Endothelial cell of umbilical vein (primary cell): Measurements from ENCODE around the gene DENND1A. TPM values are rescaled to one million over a fixed set of nuclear protein-coding genes. Genes with fewer than 3 reads are reported as not detected.

Experiments
- BruUV-seq: library from RNA; stranded (reverse); fragments of 400-500 nt; replicated peaks from 2 replicates; lab custom pipeline; 2021; lab: Mats Ljungman, UMichigan
- CTCF ChIA-PET: fragments of 300-600, 350-600 bp; sonication (Branson Sonifier 250); formaldehyde crosslinking; loops from one replicate; lab custom pipeline; 2021; ENCODE audit warnings: antibody characterized with exemption, inconsistent platforms; lab: Charles Lee
- POLR2A ChIA-PET: fragments of 300-600, 350-600 bp; sonication (Branson Sonifier 250); formaldehyde crosslinking; loops from one replicate; lab custom pipeline; 2021; ENCODE audit warnings: antibody characterized with exemption, inconsistent platforms; lab: Charles Lee
- DNase-seq: peaks from one replicate; pipeline ENCODE4 v3.0.0-alpha.2; 2011; ENCODE audit warnings: low read depth, low spot score
- FAIRE-seq: peaks from 2 replicates; lab custom pipeline; 2011; peaks lifted over from hg19 to GRCh38; lab: Jason Lieb, UNC
- H2AFZ ChIP-seq: 2 replicates; pipeline ENCODE4 v1.6.0; 2012; ENCODE audit warnings: low read depth, low read length, control low read depth, inconsistent platforms
- H3K27ac ChIP-seq: 2 replicates; pipeline ENCODE4 v1.5.1; 2011; ENCODE audit warnings: low read depth, mild to moderate bottlenecking, control low read depth, low read length, moderate library complexity; ENCODE audit not compliant: insufficient read depth
- H3K27me3 ChIP-seq, 2 experiments: 2 replicates each; pipeline versions ENCODE4 v1.6.0 to v1.6.1; 2011; ENCODE audit warnings: low read length in 2 of 2, mixed read lengths in 1 of 2; ENCODE audit not compliant: control insufficient read depth in 2 of 2, insufficient read depth in 2 of 2
- H3K36me3 ChIP-seq, 2 experiments: 2 replicates in 1 of 2; 3 replicates in 1 of 2; pipeline ENCODE4 v1.5.1; 2011; ENCODE audit warnings: low read length in 2 of 2, mild to moderate bottlenecking in 1 of 2, moderate library complexity in 1 of 2; ENCODE audit not compliant: control insufficient read depth in 2 of 2, insufficient read depth in 2 of 2; ENCODE audit errors: extremely low read depth in 1 of 2
- H3K4me1 ChIP-seq: 3 replicates; pipeline ENCODE4 v1.5.1; 2011; ENCODE audit warnings: mild to moderate bottlenecking, low read length; ENCODE audit not compliant: control insufficient read depth, insufficient read depth; ENCODE audit errors: extremely low read depth
- H3K4me2 ChIP-seq: 2 replicates; pipeline ENCODE4 v1.6.1; 2011; ENCODE audit warnings: low read length, control low read depth, mixed read lengths; ENCODE audit not compliant: insufficient read depth
- H3K4me3 ChIP-seq, 3 experiments: fragments of 200-600 bp in 1 of 3; sonication (generic), shearing (Covaris generic) in 1 of 3; replicated peaks in 1 of 3; 2 replicates each; pipeline ENCODE4 v1.5.1; 2011 to 2016; ENCODE audit warnings: control low read depth in 3 of 3, low read length in 3 of 3, mild to moderate bottlenecking in 2 of 3, inconsistent platforms in 1 of 3, low read depth in 1 of 3, moderate library complexity in 1 of 3; ENCODE audit not compliant: insufficient read depth in 1 of 3
- H3K79me2 ChIP-seq: 2 replicates; pipeline ENCODE4 v1.6.0; 2012; ENCODE audit warnings: low read length, inconsistent platforms; ENCODE audit not compliant: control insufficient read depth, insufficient read depth
- H3K9ac ChIP-seq: replicated peaks from 2 replicates; pipeline ENCODE3; 2011; ENCODE audit warnings: low read length, control low read depth; ENCODE audit not compliant: insufficient read depth; ENCODE audit errors: extremely low read depth
- H3K9me1 ChIP-seq: replicated peaks from 3 replicates; pipeline ENCODE4 v1.6.0; 2011; ENCODE audit warnings: mild to moderate bottlenecking, low read length; ENCODE audit not compliant: control insufficient read depth, insufficient read depth; ENCODE audit errors: extremely low read depth
- H3K9me3 ChIP-seq: replicated peaks from 2 replicates; pipeline ENCODE4 v1.5.1; 2012; ENCODE audit warnings: low read length, inconsistent platforms; ENCODE audit not compliant: control insufficient read depth, insufficient read depth
- H4K20me1 ChIP-seq: replicated peaks from 2 replicates; pipeline ENCODE3; 2011; ENCODE audit warnings: mild to moderate bottlenecking, low read length; ENCODE audit not compliant: control insufficient read depth, insufficient read depth; ENCODE audit errors: extremely low read depth
- EZH2 ChIP-seq: IDR thresholded peaks from 2 replicates; pipeline ENCODE4 v1.6.1; 2012; ENCODE audit warnings: borderline replicate concordance, low read depth, mild to moderate bottlenecking, moderate library complexity, low read length, inconsistent platforms; ENCODE audit not compliant: severe bottlenecking
- FOS ChIP-seq: IDR thresholded peaks from 2 replicates; pipeline ENCODE4 v1.6.1; 2011; ENCODE audit warnings: mild to moderate bottlenecking, low read length, moderate library complexity, borderline replicate concordance; ENCODE audit not compliant: insufficient read depth
- GATA2 ChIP-seq: IDR thresholded peaks from 2 replicates; pipeline ENCODE4 v1.7.0; 2011; ENCODE audit warnings: low read depth, mild to moderate bottlenecking, moderate library complexity, mixed read lengths, low read length; ENCODE audit not compliant: insufficient read length, insufficient read depth
- JUN ChIP-seq: IDR thresholded peaks from 2 replicates; pipeline ENCODE4 v1.6.1; 2011; ENCODE audit warnings: borderline replicate concordance, low read depth; ENCODE audit not compliant: insufficient read length, insufficient read depth
- MYC ChIP-seq: IDR thresholded peaks from one replicate; pipeline ENCODE4 v1.6.1; 2011; ENCODE audit warnings: mild to moderate bottlenecking, low read depth, low read length
- POLR2A ChIP-seq: IDR thresholded peaks from 2 replicates; pipeline ENCODE4 v1.6.1; 2012; ENCODE audit warnings: low read depth, mild to moderate bottlenecking, control low read depth, low read length
- POLR2AphosphoS5 ChIP-seq: IDR thresholded peaks from 2 replicates; pipeline ENCODE4 v1.6.1; 2012; ENCODE audit warnings: low read depth, mild to moderate bottlenecking, control low read depth, low read length, moderate library complexity; ENCODE audit not compliant: insufficient read depth
- dilution Hi-C: fragments of 300-500 bp; cut with MboI; formaldehyde crosslinking; loops from one replicate; pipeline ENCODE4 v1.15.0; 2019; ENCODE audit warnings: low sequenced_read_pairs; ENCODE audit not compliant: extremely low pct_ligation_motif_present
- intact Hi-C: fragments of 100-400 bp; cut with micrococcal nuclease; formaldehyde crosslinking; loops from one replicate; pipeline ENCODE4 v1.10.0; 2022
- polyA plus RNA-seq, 4 experiments: library from polyadenylated mRNA; depleted of rRNA in 3 of 4; stranded (reverse) in 3 of 4; unstranded in 1 of 4; fragments of >200 nt; gene quantifications; 2 replicates each; pipeline versions ENCODE4 v1.2.1 to v1.2.3, GENCODE V29; 2011 to 2012; ENCODE audit warnings: missing spikeins in 1 of 4
- total RNA-seq: library from RNA; stranded (reverse); gene quantifications from 2 replicates; pipeline ENCODE4 v1.2.3, GENCODE V29; 2021
- TF ChIP-seq, protein P1 (sequence below): IDR thresholded peaks from 2 replicates; pipeline ENCODE4 v1.6.1; 2011; ENCODE audit not compliant: insufficient read depth, insufficient read length
- TF ChIP-seq, protein P2 (sequence below), 2 donors: IDR thresholded peaks; 1 replicate in 1 of 2; 2 replicates in 1 of 2; pipeline ENCODE4 v1.5.1; 2011; ENCODE audit warnings: low read length in 2 of 2, mild to moderate bottlenecking in 2 of 2, moderate library complexity in 2 of 2, control low read depth in 1 of 2, inconsistent platforms in 1 of 2, low read depth in 1 of 2; ENCODE audit not compliant: insufficient read depth in 1 of 2; ENCODE audit errors: extremely low read depth in 1 of 2

Gene DENND1A
- total and polyA plus RNA-seq, 2 donors (not counting 3 experiments of a cell fraction or from before 2014, with no cell fraction given) = 18.5 to 24.5 TPM

DNA sequence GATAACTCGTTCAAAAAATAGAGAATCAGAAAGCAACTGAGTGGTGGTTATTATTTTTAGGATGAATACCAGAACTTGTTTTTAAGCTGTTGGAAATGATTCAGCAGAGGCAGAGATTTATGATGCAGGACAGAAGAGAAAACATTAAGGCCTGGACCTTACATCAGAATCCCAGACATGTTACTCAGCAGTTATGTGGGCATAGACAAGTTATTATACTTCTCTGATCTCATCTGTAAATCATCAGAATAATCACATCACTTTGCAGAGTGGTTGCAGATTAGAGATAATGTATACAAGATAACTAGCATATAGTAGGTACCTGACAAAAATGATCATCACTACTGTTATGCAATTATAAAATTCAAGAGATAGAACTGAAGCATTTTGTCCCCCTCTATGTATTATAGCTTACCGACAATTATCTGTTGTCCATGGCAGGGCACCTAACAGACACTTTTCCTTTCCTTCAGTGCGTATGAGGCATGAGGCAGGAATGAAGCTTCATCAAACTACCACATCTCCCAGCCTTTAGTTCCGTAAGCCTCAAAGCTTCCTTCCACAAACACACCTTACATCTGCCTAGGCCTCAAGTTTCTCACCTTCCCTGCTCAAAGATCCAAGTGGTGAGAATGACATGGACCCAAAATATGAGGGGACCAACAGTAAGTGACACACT lies 165.9 kb downstream of the DENND1A start:
- no TSS peak for BruUV-seq
- no peaks in the 10 kb centered on the region for H3K9me1 ChIP-seq
- TF ChIP-seq MYC = no peak
- TF ChIP-seq GATA2 = no peak
- TF ChIP-seq FOS = no peak
- TF ChIP-seq, protein P1, sequence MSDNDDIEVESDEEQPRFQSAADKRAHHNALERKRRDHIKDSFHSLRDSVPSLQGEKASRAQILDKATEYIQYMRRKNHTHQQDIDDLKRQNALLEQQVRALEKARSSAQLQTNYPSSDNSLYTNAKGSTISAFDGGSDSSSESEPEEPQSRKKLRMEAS = no peak
- no peak for TF ChIP-seq JUN
- no peak for TF ChIP-seq POLR2A
- TF ChIP-seq, protein P2, sequence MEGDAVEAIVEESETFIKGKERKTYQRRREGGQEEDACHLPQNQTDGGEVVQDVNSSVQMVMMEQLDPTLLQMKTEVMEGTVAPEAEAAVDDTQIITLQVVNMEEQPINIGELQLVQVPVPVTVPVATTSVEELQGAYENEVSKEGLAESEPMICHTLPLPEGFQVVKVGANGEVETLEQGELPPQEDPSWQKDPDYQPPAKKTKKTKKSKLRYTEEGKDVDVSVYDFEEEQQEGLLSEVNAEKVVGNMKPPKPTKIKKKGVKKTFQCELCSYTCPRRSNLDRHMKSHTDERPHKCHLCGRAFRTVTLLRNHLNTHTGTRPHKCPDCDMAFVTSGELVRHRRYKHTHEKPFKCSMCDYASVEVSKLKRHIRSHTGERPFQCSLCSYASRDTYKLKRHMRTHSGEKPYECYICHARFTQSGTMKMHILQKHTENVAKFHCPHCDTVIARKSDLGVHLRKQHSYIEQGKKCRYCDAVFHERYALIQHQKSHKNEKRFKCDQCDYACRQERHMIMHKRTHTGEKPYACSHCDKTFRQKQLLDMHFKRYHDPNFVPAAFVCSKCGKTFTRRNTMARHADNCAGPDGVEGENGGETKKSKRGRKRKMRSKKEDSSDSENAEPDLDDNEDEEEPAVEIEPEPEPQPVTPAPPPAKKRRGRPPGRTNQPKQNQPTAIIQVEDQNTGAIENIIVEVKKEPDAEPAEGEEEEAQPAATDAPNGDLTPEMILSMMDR (IDR thresholded peaks at IDR 0.05; ENCODE audit: extremely low read depth in 1 of 2, insufficient read depth in 1 of 2, low read depth in 1 of 2, low read length in 2 of 2) = no peak
- no peak for TF ChIP-seq EZH2
- TF ChIP-seq POLR2AphosphoS5 = no peak
- H3K9ac ChIP-seq = no peak overlapping the region
- no peak overlapping the region for H3K27ac ChIP-seq
- CTCF ChIA-PET = no interaction called here
- H3K9me3 ChIP-seq = no peaks in the 10 kb centered on the region
- DNase-seq (no peak), FAIRE-seq (no peak)
- H3K36me3 ChIP-seq = no peaks in the 10 kb centered on the region
- no peaks in the 10 kb centered on the region for H3K79me2 ChIP-seq
- intact Hi-C loops (no loop called here), dilution Hi-C loops (no loop called here)
- no peak overlapping the region for H3K4me3 ChIP-seq
- POLR2A ChIA-PET = no interaction called here
- H4K20me1 ChIP-seq = no peaks in the 10 kb centered on the region
- H3K4me2 ChIP-seq = no peak overlapping the region
- H3K27me3 ChIP-seq = no peaks in the 10 kb centered on the region
- H2AFZ ChIP-seq = no peak overlapping the region
- no peaks in the 10 kb centered on the region for H3K4me1 ChIP-seq
